NCI-H2171 (cell line): ENCODE data around the gene B3GNT7.
"Not testable (repeated sequence)": the region's sequence is repeated elsewhere in the genome, so short reads cannot be mapped to it uniquely, and the experiment has no call there.

Experiments used
- DNase-seq: peaks from one replicate; lab custom pipeline; 2025; lab: John Stamatoyannopoulos, UW

Gene B3GNT7

GRCh38 chr2:231427116-231427515 lies 31.6 kb downstream of the B3GNT7 start:
- DNase-seq = no peak

DNA sequence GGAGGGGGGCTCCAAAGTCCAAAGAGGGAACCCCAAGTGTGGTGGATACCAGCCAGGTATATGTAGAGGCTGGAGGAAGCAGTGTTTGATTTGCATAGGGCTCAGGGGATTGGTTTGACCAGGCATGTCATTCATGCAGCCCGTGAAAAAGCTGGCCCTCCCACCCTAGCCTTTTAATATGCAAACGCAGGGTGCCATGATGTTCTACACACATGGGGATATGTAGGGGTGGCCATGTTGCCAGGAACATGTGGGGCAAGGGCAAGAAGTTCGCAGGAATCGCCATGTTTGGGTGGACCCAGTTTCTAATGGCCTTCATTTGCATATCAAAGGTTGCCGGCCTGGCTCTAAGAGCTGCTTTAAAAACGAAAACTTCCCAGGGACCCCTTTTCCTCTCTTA lies 33.6 kb downstream of the B3GNT7 start:
- no peak for DNase-seq

GRCh38 chr2:231429901-231430300 lies 34.4 kb downstream of the B3GNT7 start:
- no peak for DNase-seq

GRCh38 chr2:231430437-231430836 lies 34.9 kb downstream of the B3GNT7 start:
- DNase-seq = not testable (repeated sequence)

- no peak for DNase-seq
Measured at GRCh38 chr2:231431606-231432005, 36.1 kb downstream of the B3GNT7 start.

DNA sequence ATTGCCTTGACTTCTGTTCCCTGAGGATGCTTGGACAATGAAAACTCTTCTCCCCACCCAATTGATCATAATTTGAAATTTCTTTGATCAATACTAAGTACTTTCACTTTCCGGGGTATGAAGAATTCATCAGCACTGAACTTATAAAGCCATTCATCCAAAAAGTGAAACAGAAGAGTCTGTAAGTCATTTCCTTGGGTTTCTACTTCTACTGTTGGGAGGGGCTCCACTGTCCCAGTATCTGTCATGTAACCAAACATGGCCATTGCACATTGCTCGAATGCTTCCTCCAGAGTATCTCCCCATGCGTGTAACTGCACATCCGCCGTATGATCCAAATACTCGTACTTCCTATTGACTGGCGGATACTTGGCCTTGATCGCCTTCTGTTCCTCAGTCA lies 38.5 kb downstream of the B3GNT7 start:
- DNase-seq = no peak

GRCh38 chr2:231436957-231437356 lies 41.4 kb downstream of the B3GNT7 start:
- DNase-seq = no peak

DNA sequence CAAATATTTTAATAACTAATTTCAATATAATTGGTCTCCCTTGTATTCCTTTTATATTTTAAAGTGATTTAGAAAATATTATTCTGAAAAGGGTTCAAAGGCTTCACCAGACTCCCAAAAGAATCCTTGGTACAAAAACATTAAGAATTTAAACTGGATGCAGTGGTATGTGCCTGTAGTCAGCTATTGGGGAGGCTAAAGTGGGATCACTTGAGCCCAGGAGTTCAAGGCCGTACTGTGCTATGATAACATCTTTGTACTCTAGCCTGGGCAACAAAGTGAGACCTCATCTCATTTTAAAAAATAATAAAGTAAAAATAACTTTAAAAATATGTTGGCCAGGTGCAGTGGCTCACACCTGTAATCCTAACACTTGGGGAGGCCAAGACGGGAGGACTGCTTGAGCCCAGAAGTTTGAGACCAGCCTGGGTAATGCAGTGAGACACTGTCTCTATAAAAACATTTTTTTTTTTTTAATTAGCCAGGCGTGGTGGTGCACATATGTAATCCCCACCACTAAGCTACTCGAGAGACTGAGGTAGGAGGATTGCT lies 54.1 kb downstream of the B3GNT7 start:
- DNase-seq = no peak

- no peak for DNase-seq
Measured at GRCh38 chr2:231450548-231450989, 55.1 kb downstream of the B3GNT7 start.
